Activated gamma-delta T cell (primary cell): ENCODE data around the gene SH3RF1.
"Not testable (repeated sequence)": the region's sequence is repeated elsewhere in the genome, so short reads cannot be mapped to it uniquely, and the experiment has no call there.

Experiments used
- DNase-seq: peaks from one replicate; lab custom pipeline; 2025; lab: John Stamatoyannopoulos, UW
- total RNA-seq, 2 donors: gene quantifications; one replicate each; lab custom pipeline; 2026; lab: John Stamatoyannopoulos, UW

Gene SH3RF1
- 0.31 to 1.0 reads per million in 2 donors for total RNA-seq

GRCh38 chr4:169270810-169271691 is at the start of gene SH3RF1:
TSS of gene SH3RF1 (minus strand) at chr4:169270956. CDS start at chr4:169269212, 1,744 bp downstream.
- DNase-seq, result no peak

GRCh38 chr4:169315530-169316343 is 45.0 kb upstream of the SH3RF1 start:
- no peak for DNase-seq

GRCh38 chr4:169314906-169315305 is 44.1 kb upstream of the SH3RF1 start:
- no peak for DNase-seq

DNA sequence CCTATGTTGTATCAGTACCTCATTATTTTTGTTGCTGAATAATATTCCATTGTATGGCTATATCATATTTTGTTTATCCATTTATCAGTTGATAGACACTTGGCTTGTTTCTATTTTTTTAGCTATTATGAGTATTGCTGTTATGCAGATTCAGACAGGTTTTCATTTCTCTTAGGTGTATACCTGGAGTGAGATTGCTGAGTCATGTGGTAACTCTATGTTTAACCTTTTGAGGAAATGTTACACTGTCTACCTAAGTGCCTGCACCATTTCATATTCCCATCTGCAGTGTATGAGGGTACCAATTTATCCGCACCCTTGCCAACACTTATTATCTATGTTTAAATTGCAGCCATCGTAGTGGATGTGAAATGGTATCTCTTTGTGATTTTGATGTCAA is 43.0 kb upstream of the SH3RF1 start:
- no peak for DNase-seq

- no peak for DNase-seq
Observed at GRCh38 chr4:169312690-169313422, 42.1 kb upstream of the SH3RF1 start.

DNA sequence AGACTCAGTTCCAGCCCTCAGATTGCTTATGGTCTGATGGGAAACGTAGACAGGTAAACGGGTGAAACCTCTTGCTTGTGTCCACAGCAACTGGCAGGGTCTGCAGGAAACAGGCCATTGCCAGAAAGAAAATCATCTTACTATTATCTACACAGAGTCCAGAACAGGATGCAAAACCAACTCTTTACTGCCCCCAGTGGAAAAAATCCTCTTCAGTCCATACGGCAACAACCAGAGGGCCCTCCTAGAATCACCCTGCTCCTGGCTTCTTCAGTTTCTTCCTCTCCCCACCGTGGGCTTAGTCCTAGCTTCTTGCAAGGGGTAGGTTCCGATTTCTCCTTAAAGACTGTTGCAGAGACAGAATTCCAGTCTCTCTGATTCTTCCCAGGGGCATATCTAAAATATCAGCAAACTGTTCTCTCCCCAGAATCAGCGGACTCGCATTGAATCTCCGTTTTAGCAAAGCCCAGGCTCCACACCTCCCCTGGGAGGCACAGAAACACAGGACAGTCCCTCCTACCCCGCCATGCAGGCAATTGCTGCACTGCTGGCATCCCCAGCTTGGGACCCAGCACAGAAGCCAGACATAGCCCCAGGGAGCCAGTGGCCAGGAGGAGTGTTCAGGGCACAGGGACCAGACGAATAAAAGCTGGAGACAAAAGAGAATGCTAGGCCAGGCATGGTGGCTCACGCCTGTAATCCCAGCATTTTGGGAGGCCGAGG is 41.0 kb upstream of the SH3RF1 start:
- no peak for DNase-seq

- DNase-seq, result no peak
Observed at GRCh38 chr4:169309326-169309967, 38.7 kb upstream of the SH3RF1 start.

DNA sequence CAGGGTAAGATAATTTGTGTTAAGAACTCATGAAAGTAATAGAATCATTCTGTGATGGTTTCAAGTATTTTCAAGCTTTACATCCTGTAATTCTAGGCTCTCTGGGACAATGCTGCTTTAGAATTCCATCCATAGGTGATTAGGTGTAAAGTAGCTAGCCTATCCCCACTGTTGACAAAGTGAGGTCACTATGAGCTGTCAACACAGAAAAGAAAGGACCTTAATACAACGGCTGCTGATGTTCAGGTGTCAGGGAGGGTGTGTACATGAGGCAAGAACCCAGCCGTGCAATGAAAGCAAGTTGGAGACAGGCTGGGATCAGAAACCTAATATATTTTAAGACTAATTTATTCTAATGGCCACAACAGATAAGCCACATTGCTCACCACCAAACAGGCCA is 36.8 kb upstream of the SH3RF1 start:
- no peak for DNase-seq

GRCh38 chr4:169305651-169306050 is 34.9 kb upstream of the SH3RF1 start:
- DNase-seq, result no peak

- no peak for DNase-seq
Observed at GRCh38 chr4:169305173-169305572, 34.4 kb upstream of the SH3RF1 start.

- no peak for DNase-seq
Observed at GRCh38 chr4:169295822-169296221, 25.1 kb upstream of the SH3RF1 start.

DNA sequence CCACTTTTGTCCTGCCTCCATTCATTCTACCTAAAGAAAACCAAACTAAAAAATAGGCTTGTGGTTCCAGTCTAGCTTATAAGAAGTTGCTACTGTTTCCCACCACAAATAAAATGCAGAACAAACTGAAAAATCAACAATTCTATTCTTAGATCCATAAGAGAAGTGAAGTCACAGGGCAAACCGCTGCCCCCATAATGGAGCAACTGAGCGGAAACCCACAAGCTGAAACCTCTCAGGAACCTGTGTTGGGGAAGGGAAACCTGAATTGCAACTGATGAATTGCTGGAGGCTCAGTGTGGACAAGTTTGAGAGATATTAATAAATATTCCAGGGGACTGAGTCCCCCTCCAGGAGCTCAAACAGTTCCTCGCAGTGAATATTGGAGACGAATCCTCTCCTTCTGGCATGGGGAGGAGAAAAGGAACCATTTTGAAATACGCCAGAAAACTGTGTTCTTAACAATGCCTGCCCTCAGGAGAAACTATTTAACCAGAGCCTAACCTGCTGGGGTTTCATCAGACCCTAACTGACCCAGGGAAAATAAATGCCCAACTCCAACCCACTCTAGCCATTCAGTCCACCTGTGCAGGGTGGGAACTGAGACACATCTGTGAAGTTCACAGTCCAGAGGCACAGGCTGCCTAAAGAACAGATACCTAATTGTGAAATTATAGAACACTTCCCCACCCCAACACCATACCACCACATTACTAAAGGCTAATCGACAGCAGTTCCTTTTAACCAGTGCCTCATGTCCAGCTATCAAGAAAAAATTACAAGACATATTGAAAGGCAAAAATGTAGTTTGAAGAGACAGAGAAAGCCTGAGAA is 22.8 kb upstream of the SH3RF1 start:
- DNase-seq, result no peak

- DNase-seq, result not testable (repeated sequence)
Observed at GRCh38 chr4:169287983-169288382, 17.2 kb upstream of the SH3RF1 start.

DNA sequence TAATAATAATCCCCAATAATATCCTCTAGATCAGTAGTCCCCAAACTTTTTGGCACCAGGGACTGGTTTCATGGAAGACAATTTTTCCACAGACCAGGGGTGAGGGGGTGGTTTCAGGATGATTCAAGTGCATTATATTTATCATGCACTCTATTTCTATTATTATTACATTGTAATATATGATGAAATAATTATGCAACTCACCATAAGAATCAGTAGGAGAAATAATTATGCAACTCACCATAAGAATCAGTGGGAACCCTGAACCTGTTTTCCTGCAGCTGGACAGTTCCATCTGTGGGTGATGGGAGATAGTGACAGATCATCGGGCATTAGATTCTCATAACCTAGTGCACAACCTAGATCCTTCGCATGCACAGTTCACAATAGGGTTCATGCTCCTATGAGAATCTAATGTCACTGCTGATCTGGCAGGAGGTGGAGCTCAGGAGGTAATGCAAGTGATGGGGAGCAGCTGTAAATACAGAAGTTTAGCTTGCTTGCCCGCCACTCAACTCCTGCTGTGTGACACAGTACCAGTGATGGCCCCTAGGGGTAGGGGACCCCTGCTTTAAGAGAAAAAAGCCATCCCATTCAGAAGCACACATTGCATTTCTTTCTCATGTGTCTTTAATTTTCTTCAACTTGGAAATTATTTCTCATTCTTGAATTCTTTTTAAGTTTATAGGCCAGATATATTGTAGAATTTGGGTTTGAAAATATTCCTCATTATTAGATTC is 16.0 kb upstream of the SH3RF1 start:
- no peak for DNase-seq

- no peak for DNase-seq
Observed at GRCh38 chr4:169283114-169283509, 12.4 kb upstream of the SH3RF1 start.

DNA sequence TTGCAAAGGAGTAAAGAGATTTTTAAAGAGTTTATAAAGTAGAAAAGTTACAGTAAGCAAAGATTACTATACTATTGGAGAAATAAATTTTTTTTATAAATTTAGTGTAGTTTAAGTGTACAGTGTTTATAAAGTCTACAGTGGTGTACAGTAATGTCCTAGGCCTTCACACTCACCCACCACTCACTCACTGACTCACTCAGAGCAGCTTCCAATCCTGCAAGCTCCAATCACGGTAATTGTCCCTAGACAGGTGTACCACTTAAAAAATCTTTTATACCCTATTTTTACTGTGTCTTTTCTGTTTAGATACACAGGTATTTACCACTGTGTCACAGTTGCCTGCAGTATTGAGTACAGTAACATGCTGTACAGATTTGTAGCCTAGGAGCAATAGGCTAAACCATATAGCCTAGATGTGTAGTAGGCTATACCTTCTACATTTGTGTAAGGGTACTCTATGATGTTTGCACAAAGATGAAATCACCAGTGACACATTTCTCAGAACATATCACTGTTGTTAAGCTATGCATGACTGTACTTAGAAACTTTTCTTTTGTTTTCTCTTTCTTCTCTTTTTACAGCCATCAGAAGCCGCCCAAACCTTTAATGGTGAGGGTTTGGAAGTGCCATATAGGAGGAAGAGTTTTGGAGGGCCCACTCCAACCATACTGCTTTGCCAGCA is 11.8 kb upstream of the SH3RF1 start:
- DNase-seq, result no peak

GRCh38 chr4:169279108-169279507 is 8.4 kb upstream of the SH3RF1 start:
- DNase-seq, result no peak

GRCh38 chr4:169278624-169279023 is 7.9 kb upstream of the SH3RF1 start:
- no peak for DNase-seq

GRCh38 chr4:169277838-169278237 is 7.1 kb upstream of the SH3RF1 start:
- DNase-seq, result not testable (repeated sequence)
